ENCODE measurements around the gene ZNF608. TPM values are rescaled to one million over a fixed set of nuclear protein-coding genes. Genes with fewer than 3 reads are reported as not detected.
A peak's percentile ranks its signal among the peaks of the same experiment; 100 is the strongest.

ZNF608 gene
- total RNA-seq, 1 donor from 2014 or later = 6.8 TPM

DNA sequence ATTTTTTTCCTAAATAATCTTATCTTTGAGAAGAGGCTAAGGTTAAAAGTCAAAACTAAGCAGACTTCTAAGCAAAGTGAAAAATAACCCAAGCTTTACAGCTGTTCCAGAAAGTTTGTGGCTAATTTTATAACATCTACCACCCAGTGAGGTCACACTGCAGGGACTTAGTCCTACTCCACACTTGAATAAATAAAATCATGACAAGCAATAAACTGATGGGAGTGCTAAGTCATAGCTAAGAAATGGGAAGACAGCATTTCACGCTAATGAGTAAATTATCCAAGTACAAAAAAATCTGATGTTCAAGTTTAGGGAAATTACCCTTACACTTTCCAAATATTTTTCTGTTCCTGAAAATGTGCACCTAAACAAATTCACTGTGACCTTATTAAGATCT, 47.7 kb downstream of the ZNF608 start:
- H3K4me3 ChIP-seq = no peak overlapping the region
- H3K27me3 ChIP-seq (ENCODE audit: low read depth) = no peaks in the 10 kb centered on the region
- peak overlapping the region; percentile 66 for H3K27ac ChIP-seq (replicated peaks)
- no peak for DNase-seq
- H3K4me1 ChIP-seq = peaks cover 47% of the 10 kb centered on the region
- H3K9me3 ChIP-seq (replicated peaks) = no peaks in the 10 kb centered on the region
- TF ChIP-seq, protein P1, sequence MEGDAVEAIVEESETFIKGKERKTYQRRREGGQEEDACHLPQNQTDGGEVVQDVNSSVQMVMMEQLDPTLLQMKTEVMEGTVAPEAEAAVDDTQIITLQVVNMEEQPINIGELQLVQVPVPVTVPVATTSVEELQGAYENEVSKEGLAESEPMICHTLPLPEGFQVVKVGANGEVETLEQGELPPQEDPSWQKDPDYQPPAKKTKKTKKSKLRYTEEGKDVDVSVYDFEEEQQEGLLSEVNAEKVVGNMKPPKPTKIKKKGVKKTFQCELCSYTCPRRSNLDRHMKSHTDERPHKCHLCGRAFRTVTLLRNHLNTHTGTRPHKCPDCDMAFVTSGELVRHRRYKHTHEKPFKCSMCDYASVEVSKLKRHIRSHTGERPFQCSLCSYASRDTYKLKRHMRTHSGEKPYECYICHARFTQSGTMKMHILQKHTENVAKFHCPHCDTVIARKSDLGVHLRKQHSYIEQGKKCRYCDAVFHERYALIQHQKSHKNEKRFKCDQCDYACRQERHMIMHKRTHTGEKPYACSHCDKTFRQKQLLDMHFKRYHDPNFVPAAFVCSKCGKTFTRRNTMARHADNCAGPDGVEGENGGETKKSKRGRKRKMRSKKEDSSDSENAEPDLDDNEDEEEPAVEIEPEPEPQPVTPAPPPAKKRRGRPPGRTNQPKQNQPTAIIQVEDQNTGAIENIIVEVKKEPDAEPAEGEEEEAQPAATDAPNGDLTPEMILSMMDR (IDR thresholded peaks at IDR 0.05; ENCODE audit: borderline replicate concordance) = no peak
- intact Hi-C loops (cut with micrococcal nuclease) = no loop called here
- H3K36me3 ChIP-seq = peaks cover 9% of the 10 kb centered on the region

DNA sequence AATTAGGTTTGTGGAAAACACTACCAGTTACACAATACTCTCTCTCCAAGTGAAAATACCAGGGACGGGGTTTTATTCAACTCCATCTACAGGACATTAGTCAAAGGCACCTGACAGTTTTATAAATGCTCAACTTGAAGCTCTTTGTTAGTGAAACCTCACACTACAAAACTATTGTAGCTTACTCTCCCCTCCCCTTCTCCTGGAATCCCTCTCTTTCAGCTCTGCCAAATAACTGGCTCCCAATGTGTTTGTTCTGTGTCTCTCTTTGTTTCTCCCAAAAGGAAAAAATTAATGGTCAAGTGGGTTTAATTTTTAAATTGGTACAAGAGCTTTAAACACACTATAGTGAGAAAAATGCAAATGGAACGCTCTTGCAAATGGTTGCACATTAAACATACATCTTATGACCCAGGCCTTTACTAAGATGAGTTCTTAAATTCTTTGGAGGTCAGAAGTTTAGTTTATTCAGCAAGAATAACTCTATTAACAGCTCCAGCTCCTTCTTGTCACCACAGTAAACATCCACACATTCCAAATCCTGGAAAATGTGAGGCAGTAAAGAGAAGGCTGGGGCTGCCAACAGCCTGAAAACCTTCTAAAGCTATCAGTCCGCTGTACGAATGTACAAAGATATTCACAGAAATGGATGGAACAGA, 48.4 kb downstream of the ZNF608 start:
- peak; percentile 23 for DNase-seq

DNA sequence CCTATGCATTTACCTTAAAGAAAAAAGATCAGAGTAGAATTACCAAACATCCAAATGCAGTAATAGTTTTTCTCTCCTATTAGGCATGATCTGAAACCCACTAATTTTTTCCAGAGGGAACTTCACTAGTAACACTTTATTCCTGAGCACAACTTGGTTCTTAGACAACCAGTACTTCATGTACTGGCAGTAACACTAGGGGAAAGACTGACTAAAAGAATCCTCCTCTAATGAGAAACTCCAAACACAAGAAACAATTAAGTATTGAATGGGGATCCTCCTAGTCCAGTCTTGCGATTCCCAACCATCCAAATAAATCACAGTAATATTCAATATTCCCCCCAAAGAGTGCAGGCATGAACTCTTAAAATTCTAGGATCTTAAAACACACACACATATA, 48.9 kb downstream of the ZNF608 start:
- peaks cover 47% of the 10 kb centered on the region for H3K4me1 ChIP-seq
- no peak overlapping the region for H3K4me3 ChIP-seq
- DNase-seq = no peak
- peak overlapping the region; percentile 66 for H3K27ac ChIP-seq (replicated peaks)
- no peaks in the 10 kb centered on the region for H3K27me3 ChIP-seq (ENCODE audit: low read depth)
- H3K9me3 ChIP-seq (replicated peaks) = no peaks in the 10 kb centered on the region
- intact Hi-C loops (cut with micrococcal nuclease) = no loop called here
- TF ChIP-seq, protein P1 (IDR thresholded peaks at IDR 0.05; ENCODE audit: borderline replicate concordance) = no peak
- H3K36me3 ChIP-seq = peaks cover 9% of the 10 kb centered on the region

More for the DNA sequence above, 48.4 kb downstream of the ZNF608 start:
- H3K4me3 ChIP-seq = no peak overlapping the region
- H3K9me3 ChIP-seq (replicated peaks) = no peaks in the 10 kb centered on the region
- intact Hi-C loops (cut with micrococcal nuclease) = no loop called here
- TF ChIP-seq, protein P1 (IDR thresholded peaks at IDR 0.05; ENCODE audit: borderline replicate concordance) = no peak
- H3K36me3 ChIP-seq = peaks cover 9% of the 10 kb centered on the region
- peaks cover 47% of the 10 kb centered on the region for H3K4me1 ChIP-seq
- peak overlapping the region; percentile 66 for H3K27ac ChIP-seq (replicated peaks)
- no peaks in the 10 kb centered on the region for H3K27me3 ChIP-seq (ENCODE audit: low read depth)

DNA sequence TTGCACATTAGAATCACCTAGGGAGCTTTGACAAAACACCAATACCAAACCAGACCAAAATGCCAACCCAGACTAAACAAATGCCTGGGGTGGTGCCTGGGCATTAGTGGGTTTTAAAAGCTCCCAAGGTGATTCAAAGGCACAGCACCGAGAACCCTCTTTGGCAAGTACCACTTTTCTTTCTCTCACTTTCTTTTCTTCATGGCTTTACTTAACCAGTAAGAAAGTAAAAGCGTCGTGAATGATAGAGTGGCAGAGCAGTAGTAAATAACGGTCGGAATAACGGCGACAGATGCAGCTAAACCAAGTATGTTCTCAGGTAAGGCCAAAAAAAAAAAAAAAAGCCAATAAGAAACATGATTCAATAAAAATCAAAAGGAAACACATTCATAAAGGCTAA, 49.5 kb downstream of the ZNF608 start:
- intact Hi-C loops (cut with micrococcal nuclease) = no loop called here
- Histone ChIP-seq H3K36me3 (peaks cover 9% of the 10 kb centered on the region), H3K27me3 (ENCODE audit: low read depth) (no peaks in the 10 kb centered on the region), H3K27ac (replicated peaks) (peak overlapping the region; percentile 66), H3K4me3 (no peak overlapping the region), H3K9me3 (replicated peaks) (no peaks in the 10 kb centered on the region), H3K4me1 (peaks cover 47% of the 10 kb centered on the region)
- TF ChIP-seq, protein P1 (IDR thresholded peaks at IDR 0.05; ENCODE audit: borderline replicate concordance) = no peak
- no peak for DNase-seq
